NCI-H146 treated with DMSO at 0.1 percent for 48 hours (cell line): ENCODE results near the gene PLPPR3.
"Not testable (repeated sequence)": the region's sequence is repeated elsewhere in the genome, so short reads cannot be mapped to it uniquely, and the experiment has no call there.

Experiments used
- DNase-seq: peaks from one replicate; lab custom pipeline; 2025; ENCODE audit not compliant: unreplicated experiment; lab: John Stamatoyannopoulos, UW

PLPPR3 gene

GRCh38 chr19:853614-854220, 32.0 kb upstream of the PLPPR3 start:
- DNase-seq, result not testable (repeated sequence)

- no peak for DNase-seq
Measured at GRCh38 chr19:853014-853585, 31.3 kb upstream of the PLPPR3 start.

- DNase-seq, result no peak
Measured at GRCh38 chr19:852136-853013, 30.6 kb upstream of the PLPPR3 start, which contains the start of gene ELANE. TSS of gene ELANE (plus strand) at chr19:852303. CDS start at chr19:852329, 26 bp downstream.

GRCh38 chr19:850979-851335, 29.2 kb upstream of the PLPPR3 start:
- no peak for DNase-seq

- no peak for DNase-seq
Measured at GRCh38 chr19:850221-850978, 28.6 kb upstream of the PLPPR3 start.

- DNase-seq, result not testable (repeated sequence)
Measured at GRCh38 chr19:849195-849594, 27.4 kb upstream of the PLPPR3 start.

- no peak for DNase-seq
Measured at GRCh38 chr19:848386-848921, 26.7 kb upstream of the PLPPR3 start.

- DNase-seq, result no peak
Measured at GRCh38 chr19:845707-846521, 24.2 kb upstream of the PLPPR3 start.

GRCh38 chr19:844546-844971, 22.8 kb upstream of the PLPPR3 start:
- no peak for DNase-seq

- DNase-seq, result no peak
Measured at GRCh38 chr19:843836-844545, 22.2 kb upstream of the PLPPR3 start.

- DNase-seq, result no peak
Measured at GRCh38 chr19:843180-843835, 21.6 kb upstream of the PLPPR3 start.

GRCh38 chr19:842802-843179, 21.0 kb upstream of the PLPPR3 start:
- DNase-seq, result not testable (repeated sequence)

- DNase-seq, result no peak
Measured at GRCh38 chr19:840519-841206, 18.9 kb upstream of the PLPPR3 start, which contains the start of gene PRTN3. TSS of gene PRTN3 (plus strand) at chr19:840999. CDS start at chr19:841009, 10 bp downstream.

- DNase-seq, result no peak
Measured at GRCh38 chr19:835210-835810, 13.6 kb upstream of the PLPPR3 start.

GRCh38 chr19:834216-834615, 12.5 kb upstream of the PLPPR3 start:
- DNase-seq, result no peak

GRCh38 chr19:831407-832369, 9.9 kb upstream of the PLPPR3 start:
- DNase-seq, result no peak
